H1 (cell line): Measurements from ENCODE around the gene TRIM9. TPM values are rescaled to one million over a fixed set of nuclear protein-coding genes. Genes with fewer than 3 reads are reported as not detected.

ENCODE experiments used
- CTCF ChIA-PET: fragments of 300-600 bp; sonication (Branson Sonifier 250); formaldehyde crosslinking; loops from one replicate; lab custom pipeline; 2021; ENCODE audit not compliant: partially characterized antibody; lab: Charles Lee
- POLR2A ChIA-PET: fragments of 300-600 bp; sonication (Branson Sonifier 250); formaldehyde crosslinking; loops from one replicate; lab custom pipeline; 2021; ENCODE audit warnings: inconsistent platforms; ENCODE audit not compliant: partially characterized antibody; lab: Charles Lee
- DNase-seq, 2 experiments: peaks; one replicate each; pipeline versions ENCODE4 v3.0.0 to v3.0.0-alpha.2; 2010 to 2022; ENCODE audit warnings: low spot score in 2 of 2, low read depth in 1 of 2, mixed read lengths in 1 of 2
- FAIRE-seq: peaks from 2 replicates; lab custom pipeline; 2011; peaks lifted over from hg19 to GRCh38; lab: Jason Lieb, UNC
- H2AFZ ChIP-seq: 2 replicates; pipeline ENCODE4 v1.8.1; 2012; ENCODE audit warnings: low read length, inconsistent platforms
- H2AK5ac ChIP-seq: 2 replicates; pipeline ENCODE4 v1.6.1; 2013; ENCODE audit warnings: low read depth, low read length
- H2BK120ac ChIP-seq: replicated peaks from 2 replicates; pipeline ENCODE3; 2013; ENCODE audit warnings: low read depth, low read length, inconsistent platforms
- H2BK12ac ChIP-seq: 2 replicates; pipeline ENCODE4 v1.6.1; 2013; ENCODE audit warnings: low read depth, low read length
- H2BK15ac ChIP-seq: 2 replicates; pipeline ENCODE4 v1.6.1; 2013; ENCODE audit warnings: low read length
- H2BK20ac ChIP-seq: 2 replicates; pipeline ENCODE4 v1.6.1; 2013; ENCODE audit warnings: low read length
- H2BK5ac ChIP-seq: 2 replicates; pipeline ENCODE4 v1.6.1; 2013; ENCODE audit warnings: low read depth, low read length
- H3K14ac ChIP-seq: 2 replicates; pipeline ENCODE4 v1.6.1; 2013; ENCODE audit warnings: inconsistent platforms; ENCODE audit not compliant: insufficient read length
- H3K18ac ChIP-seq: 2 replicates; pipeline ENCODE4 v1.6.1; 2013; ENCODE audit warnings: low read length; ENCODE audit errors: extremely low read depth
- H3K23ac ChIP-seq: 2 replicates; pipeline ENCODE4 v1.6.1; 2013; ENCODE audit warnings: inconsistent platforms; ENCODE audit not compliant: insufficient read length
- H3K23me2 ChIP-seq: 2 replicates; pipeline ENCODE4 v1.6.1; 2013; ENCODE audit warnings: low read depth, low read length
- H3K27ac ChIP-seq: 2 replicates; pipeline ENCODE4 v1.6.1; 2011; ENCODE audit warnings: low read depth, low read length, inconsistent platforms
- H3K27me3 ChIP-seq, 4 experiments: replicated peaks in 1 of 4; 1 replicate in 1 of 4; 2 replicates in 3 of 4; pipeline versions ENCODE4 v1.6.1 to v1.8.1; 2011 to 2013; ENCODE audit warnings: low read length in 3 of 4, mild to moderate bottlenecking in 3 of 4, inconsistent platforms in 2 of 4, mixed read lengths in 2 of 4, moderate library complexity in 1 of 4; ENCODE audit not compliant: control insufficient read depth in 3 of 4, insufficient read depth in 3 of 4; ENCODE audit errors: extremely low read depth in 1 of 4
- H3K36me3 ChIP-seq, 4 experiments: 2 replicates each; pipeline versions ENCODE4 v1.6.1 to v1.8.1; 2011 to 2013; ENCODE audit warnings: mild to moderate bottlenecking in 4 of 4, low read length in 3 of 4, moderate library complexity in 2 of 4, control low read depth in 1 of 4, inconsistent platforms in 1 of 4; ENCODE audit not compliant: insufficient read depth in 4 of 4, control insufficient read depth in 2 of 4
- H3K4ac ChIP-seq: replicated peaks from 2 replicates; pipeline ENCODE3; 2013; ENCODE audit warnings: low read length, low read depth, mixed read lengths, inconsistent platforms; ENCODE audit not compliant: insufficient read length
- H3K4me1 ChIP-seq, 4 experiments: replicated peaks in 1 of 4; 1 replicate in 1 of 4; 2 replicates in 3 of 4; pipeline versions ENCODE4 v1.6.1 to v1.8.1; 2011 to 2013; ENCODE audit warnings: low read length in 3 of 4, inconsistent platforms in 2 of 4, mixed read lengths in 1 of 4; ENCODE audit not compliant: insufficient read depth in 4 of 4, control insufficient read depth in 3 of 4
- H3K4me2 ChIP-seq, 2 experiments: 2 replicates each; pipeline versions ENCODE4 v1.6.1 to v1.8.1; 2011 to 2013; ENCODE audit warnings: low read depth in 2 of 2, low read length in 2 of 2, control low read depth in 1 of 2, inconsistent platforms in 1 of 2, mild to moderate bottlenecking in 1 of 2; ENCODE audit not compliant: insufficient read depth in 1 of 2
- H3K4me3 ChIP-seq, 4 experiments: fragments of 200-600, 300-600 bp in 1 of 4; sonication (generic), shearing (Covaris generic), sonication (Bioruptor Twin) in 1 of 4; 2 replicates each; pipeline versions ENCODE4 v1.5.1 to v1.8.1; 2011 to 2016; ENCODE audit warnings: low read length in 4 of 4, low read depth in 3 of 4, control low read depth in 2 of 4, inconsistent platforms in 2 of 4, mild to moderate bottlenecking in 2 of 4, mixed read lengths in 1 of 4, moderate library complexity in 1 of 4; ENCODE audit not compliant: insufficient read depth in 2 of 4; ENCODE audit errors: extremely low read depth in 1 of 4
- H3K56ac ChIP-seq: replicated peaks from 2 replicates; pipeline ENCODE3; 2013; ENCODE audit warnings: low read depth, mild to moderate bottlenecking, mixed read lengths, low read length, inconsistent platforms; ENCODE audit not compliant: insufficient read length
- H3K79me1 ChIP-seq: 2 replicates; pipeline ENCODE4 v1.6.1; 2013; ENCODE audit warnings: low read depth, low read length, control low read depth
- H3K79me2 ChIP-seq, 2 experiments: 2 replicates each; pipeline versions ENCODE4 v1.6.1 to v1.8.1; 2012 to 2013; ENCODE audit warnings: low read length in 2 of 2, mild to moderate bottlenecking in 2 of 2, inconsistent platforms in 1 of 2; ENCODE audit not compliant: insufficient read depth in 2 of 2, control insufficient read depth in 1 of 2
- H3K9ac ChIP-seq, 4 experiments: replicated peaks in 1 of 4; 1 replicate in 1 of 4; 2 replicates in 3 of 4; pipeline versions ENCODE4 v1.6.1 to v1.8.1; 2011 to 2013; ENCODE audit warnings: low read depth in 3 of 4, low read length in 3 of 4, control low read depth in 2 of 4, mild to moderate bottlenecking in 2 of 4, moderate library complexity in 2 of 4, inconsistent platforms in 1 of 4; ENCODE audit errors: extremely low read depth in 1 of 4
- H3K9me3 ChIP-seq, 2 experiments: 2 replicates each; pipeline versions ENCODE4 v1.6.1 to v1.8.1; 2012 to 2013; ENCODE audit warnings: mild to moderate bottlenecking in 2 of 2, moderate library complexity in 2 of 2, control low read depth in 1 of 2, inconsistent platforms in 1 of 2, low read depth in 1 of 2, low read length in 1 of 2, mixed read lengths in 1 of 2; ENCODE audit not compliant: insufficient read depth in 2 of 2
- H4K20me1 ChIP-seq, 2 experiments: replicated peaks in 1 of 2; 2 replicates each; pipeline versions ENCODE3 to v1.8.1; 2011 to 2013; ENCODE audit warnings: inconsistent platforms in 2 of 2, low read length in 2 of 2, mild to moderate bottlenecking in 1 of 2; ENCODE audit not compliant: insufficient read depth in 2 of 2, control insufficient read depth in 1 of 2
- H4K5ac ChIP-seq: 2 replicates; pipeline ENCODE4 v1.6.1; 2013; ENCODE audit warnings: low read length, low read depth, mixed read lengths, inconsistent platforms; ENCODE audit not compliant: insufficient read length
- H4K8ac ChIP-seq: 2 replicates; pipeline ENCODE4 v1.8.0; 2013; ENCODE audit warnings: mild to moderate bottlenecking, moderate library complexity, low read length, inconsistent platforms; ENCODE audit not compliant: insufficient read depth; ENCODE audit errors: extremely low read depth
- H4K91ac ChIP-seq: replicated peaks from 2 replicates; pipeline ENCODE3; 2013; ENCODE audit warnings: low read length, mixed read lengths, inconsistent platforms; ENCODE audit not compliant: insufficient read length
- ATF3 ChIP-seq: IDR thresholded peaks from 2 replicates; pipeline ENCODE4 v1.6.1; 2011; ENCODE audit warnings: low read depth, mild to moderate bottlenecking, low read length; ENCODE audit not compliant: insufficient read depth
- CBX5 ChIP-seq: fragments of 300-800, 300-1000 bp; sonication (generic); IDR thresholded peaks from 2 replicates; pipeline ENCODE4 v1.7.1; 2016; ENCODE audit warnings: antibody characterized with exemption, low read length, low read depth
- EGR1 ChIP-seq: IDR thresholded peaks from 2 replicates; pipeline ENCODE4 v1.6.1; 2011; ENCODE audit warnings: low read depth, low read length, borderline replicate concordance
- POLR2AphosphoS5 ChIP-seq: IDR thresholded peaks from 2 replicates; pipeline ENCODE4 v1.6.1; 2011; ENCODE audit warnings: low read depth, low read length
- POU5F1 ChIP-seq: IDR thresholded peaks from 2 replicates; pipeline ENCODE4 v1.6.1; 2011; ENCODE audit warnings: low read depth, mild to moderate bottlenecking, low read length, moderate library complexity
- RBBP5 ChIP-seq: IDR thresholded peaks from 2 replicates; pipeline ENCODE4 v1.7.1; 2012; ENCODE audit warnings: low read depth, mild to moderate bottlenecking, inconsistent platforms, low read length, moderate library complexity, borderline replicate concordance
- whole genome bisulfite sequencing, 2 experiments: shearing (Covaris generic) in 1 of 2; methylation state at CpG; one replicate each; pipeline versions ENCODE4 v1.1.6 to v1.1.7; 2013 to 2015; ENCODE audit warnings: low lambda C conversion rate in 2 of 2, mixed read lengths in 2 of 2, inconsistent platforms in 1 of 2, low coverage in 1 of 2, missing lambda C conversion rate in 1 of 2; ENCODE audit not compliant: insufficient replicate concordance in 2 of 2, insufficient coverage in 1 of 2, insufficient read length in 1 of 2; ENCODE audit errors: extremely low coverage in 1 of 2, missing lambda C conversion rate in 1 of 2; 5-methylcytosine and 5-hydroxymethylcytosine counted together
- polyA plus RNA-seq, 7 experiments: library from polyadenylated mRNA; depleted of rRNA in 3 of 7; stranded (reverse) in 5 of 7; unstranded in 2 of 7; fragments of >200 nt in 5 of 7; fragments of 200-250 nt in 2 of 7; gene quantifications; 1 replicate in 5 of 7; 2 replicates in 1 of 7; 4 replicates in 1 of 7; pipeline versions ENCODE4 v1.2.1 to v1.2.3, GENCODE V29; 2011 to 2013; ENCODE audit warnings: missing spikeins in 2 of 7, mixed read lengths in 2 of 7
- total RNA-seq: library from RNA; stranded (reverse); fragmentation: NEBNext Ultra II Directional; extraction: Animal tissue kit (Norgen Biotek cat#: 25700); gene quantifications from 2 replicates; pipeline ENCODE4 v1.2.1, GENCODE V29; 2021

TRIM9 gene
- total and polyA plus RNA-seq, 2 of the 8 experiments (the other 6 are each of a cell fraction or from before 2014, with no cell fraction given) = 2.7 to 5.4 TPM

GRCh38 chr14:51014086-51014485 lies 80.8 kb downstream of the TRIM9 start:
- no peak for DNase-seq
- no peak overlapping the region for H4K91ac ChIP-seq
- peaks cover 3% of the 10 kb centered on the region in 2 experiments; a peak in 1 of 4 replicates for H3K9me3 ChIP-seq
- POLR2A ChIA-PET = interaction anchor here (1.3 kb wide), 1 partner anchor 9 kb away, joined by 5 read pairs; no protein-coding TSS in a partner anchor
- no peaks in the 10 kb centered on the region for H3K4me1 ChIP-seq
- no peak overlapping the region for H3K23ac ChIP-seq
- no peak overlapping the region for H2AFZ ChIP-seq
- no peak for FAIRE-seq
- no peak overlapping the region for H2BK20ac ChIP-seq
- no peaks in the 10 kb centered on the region for H3K79me1 ChIP-seq
- no peak overlapping the region for H2BK5ac ChIP-seq
- no peaks in the 10 kb centered on the region for H4K20me1 ChIP-seq
- no peaks in the 10 kb centered on the region for H3K27me3 ChIP-seq
- no peak overlapping the region for H3K9ac ChIP-seq
- H2AK5ac ChIP-seq = no peak overlapping the region
- H2BK12ac ChIP-seq = no peak overlapping the region
- H3K4me2 ChIP-seq = no peak overlapping the region
- no peak overlapping the region for H4K5ac ChIP-seq
- H3K79me2 ChIP-seq = no peaks in the 10 kb centered on the region
- H3K23me2 ChIP-seq = no peaks in the 10 kb centered on the region; the same call in 1 of the 2 replicates
- WGBS, 2 experiments = 88% methylated on average over 2 of the region's 2 CpGs; no CpG with 5 or more reads in 1 of the 2 experiments
- TF ChIP-seq POU5F1 (no peak), EGR1 (no peak), POLR2AphosphoS5 (no peak), RBBP5 (no peak), CBX5 (no peak), ATF3 (no peak)
- CTCF ChIA-PET = interaction anchor here (0.6 to 1.1 kb wide), 2 partner anchors 59 to 105 kb away, joined by 3 read pairs; no protein-coding TSS in a partner anchor
- no peak overlapping the region for H3K56ac ChIP-seq
- no peak overlapping the region for H4K8ac ChIP-seq
- no peak overlapping the region for H3K14ac ChIP-seq
- H2BK120ac ChIP-seq = no peak overlapping the region
- H3K18ac ChIP-seq = no peak overlapping the region
- no peak overlapping the region for H2BK15ac ChIP-seq
- no peak overlapping the region for H3K4me3 ChIP-seq
- H3K4ac ChIP-seq = no peak overlapping the region
- no peaks in the 10 kb centered on the region for H3K36me3 ChIP-seq
- no peak overlapping the region for H3K27ac ChIP-seq
